IMR-90 (cell line): ENCODE measurements around the gene MTUS2. TPM values are rescaled to one million over a fixed set of nuclear protein-coding genes. Genes with fewer than 3 reads are reported as not detected.

Source experiments
- ATAC-seq: fragments of 200-7000 bp; cut with Tn5 transposase; 2 replicates; pipeline ENCODE4 v1.9.1; 2020; ENCODE audit warnings: low read depth, mild to moderate bottlenecking, moderate library complexity
- BruUV-seq: library from RNA; stranded (reverse); fragments of 400-500 nt; replicated peaks from 2 replicates; lab custom pipeline; 2021; lab: Mats Ljungman, UMichigan
- CTCF ChIA-PET: fragments of 300-600 bp; formaldehyde crosslinking; extraction: SDS; loops from one replicate; lab custom pipeline; 2021; ENCODE audit warnings: antibody characterized with exemption; lab: Yijun Ruan, JAX
- POLR2A ChIA-PET: fragments of 300-600 bp; sonication (Branson Sonifier 250); formaldehyde crosslinking; loops from one replicate; lab custom pipeline; 2022; ENCODE audit warnings: antibody characterized with exemption; ENCODE audit not compliant: unreplicated experiment; lab: Charles Lee
- DNase-seq: peaks from one replicate; pipeline ENCODE4 v3.0.0; 2013
- H2AFZ ChIP-seq: replicated peaks from 2 replicates; pipeline ENCODE3; 2013; ENCODE audit warnings: low read length, mild to moderate bottlenecking; ENCODE audit not compliant: poor library complexity
- H2AK5ac ChIP-seq: 2 replicates; pipeline ENCODE4 v1.6.1; 2013; ENCODE audit warnings: low read depth, low read length, inconsistent platforms
- H2AK9ac ChIP-seq: replicated peaks from 2 replicates; pipeline ENCODE3; 2013; ENCODE audit warnings: mild to moderate bottlenecking, low read depth, low read length, moderate library complexity; ENCODE audit not compliant: poor library complexity
- H2BK120ac ChIP-seq: 2 replicates; pipeline ENCODE4 v1.6.1; 2013; ENCODE audit warnings: low read depth, low read length, inconsistent platforms
- H2BK15ac ChIP-seq: 3 replicates; pipeline ENCODE4 v1.6.1; 2013; ENCODE audit warnings: low read depth, low read length, inconsistent platforms
- H2BK20ac ChIP-seq: 2 replicates; pipeline ENCODE4 v1.6.1; 2013; ENCODE audit warnings: low read depth, mild to moderate bottlenecking, inconsistent platforms, low read length, moderate library complexity
- H2BK5ac ChIP-seq: 2 replicates; pipeline ENCODE4 v1.6.1; 2013; ENCODE audit warnings: mild to moderate bottlenecking, low read depth, low read length, inconsistent platforms; ENCODE audit not compliant: poor library complexity, severe bottlenecking
- H3K14ac ChIP-seq: replicated peaks from 2 replicates; pipeline ENCODE4 v1.6.1; 2013; ENCODE audit warnings: low read depth, low read length, inconsistent platforms
- H3K18ac ChIP-seq: 2 replicates; pipeline ENCODE4 v1.6.1; 2013; ENCODE audit warnings: low read depth, low read length, control low read depth
- H3K23ac ChIP-seq: 2 replicates; pipeline ENCODE4 v1.6.1; 2013; ENCODE audit warnings: low read depth, low read length, inconsistent platforms
- H3K27ac ChIP-seq: 2 replicates; pipeline ENCODE4 v1.5.1; 2013; ENCODE audit warnings: mild to moderate bottlenecking, control low read depth, low read length; ENCODE audit not compliant: insufficient read depth
- H3K27me3 ChIP-seq: 2 replicates; pipeline ENCODE4 v1.6.1; 2013; ENCODE audit warnings: low read length; ENCODE audit not compliant: control insufficient read depth, insufficient read depth
- H3K36me3 ChIP-seq: 2 replicates; pipeline ENCODE4 v1.6.1; 2013; ENCODE audit warnings: low read length, mixed read lengths; ENCODE audit not compliant: control insufficient read depth, insufficient read depth
- H3K4ac ChIP-seq: 2 replicates; pipeline ENCODE4 v1.6.1; 2013; ENCODE audit warnings: low read depth, low read length, inconsistent platforms
- H3K4me1 ChIP-seq: 2 replicates; pipeline ENCODE4 v1.6.1; 2013; ENCODE audit warnings: low read length, mixed read lengths; ENCODE audit not compliant: control insufficient read depth, insufficient read depth
- H3K4me2 ChIP-seq: 2 replicates; pipeline ENCODE4 v1.6.1; 2013; ENCODE audit warnings: low read depth, mild to moderate bottlenecking, control low read depth, low read length, moderate library complexity
- H3K4me3 ChIP-seq: 2 replicates; pipeline ENCODE4 v1.5.1; 2013; ENCODE audit warnings: low read depth, mild to moderate bottlenecking, control low read depth, low read length, moderate library complexity; ENCODE audit not compliant: insufficient read depth
- H3K56ac ChIP-seq: 2 replicates; pipeline ENCODE4 v1.6.1; 2013; ENCODE audit warnings: low read length, inconsistent platforms; ENCODE audit not compliant: insufficient read depth; ENCODE audit errors: extremely low read depth
- H3K79me1 ChIP-seq, 2 experiments: 2 replicates each; pipeline ENCODE4 v1.6.1; 2013; ENCODE audit warnings: low read length in 2 of 2, inconsistent platforms in 1 of 2, low read depth in 1 of 2
- H3K9ac ChIP-seq: 2 replicates; pipeline ENCODE4 v1.6.1; 2013; ENCODE audit warnings: low read depth, low read length, control low read depth
- H3K9me1 ChIP-seq: 2 replicates; pipeline ENCODE4 v1.6.1; 2013; ENCODE audit warnings: low read length, inconsistent platforms; ENCODE audit not compliant: insufficient read depth
- H3K9me3 ChIP-seq: 2 replicates; pipeline ENCODE4 v1.6.1; 2013; ENCODE audit warnings: low read length; ENCODE audit not compliant: control insufficient read depth, insufficient read depth
- H4K20me1 ChIP-seq: 2 replicates; pipeline ENCODE4 v1.6.1; 2013; ENCODE audit warnings: low read length, inconsistent platforms; ENCODE audit not compliant: insufficient read depth
- H4K5ac ChIP-seq: 2 replicates; pipeline ENCODE4 v1.6.1; 2013; ENCODE audit warnings: mild to moderate bottlenecking, low read depth, low read length, control low read depth
- H4K8ac ChIP-seq, 2 experiments: 2 replicates each; pipeline ENCODE4 v1.6.1; 2013; ENCODE audit warnings: low read depth in 2 of 2, low read length in 2 of 2, control low read depth in 1 of 2, inconsistent platforms in 1 of 2
- H4K91ac ChIP-seq: 2 replicates; pipeline ENCODE4 v1.6.1; 2013; ENCODE audit warnings: low read depth, low read length, inconsistent platforms; ENCODE audit not compliant: insufficient read depth
- CEBPB ChIP-seq: IDR thresholded peaks from 2 replicates; pipeline ENCODE4 v1.6.1; 2012; ENCODE audit warnings: low read depth, low read length, improper control_type of control experiment
- CHD1 ChIP-seq: IDR thresholded peaks from 2 replicates; pipeline ENCODE4 v1.6.1; 2012; ENCODE audit warnings: low read depth, low read length, improper control_type of control experiment
- ELK1 ChIP-seq: fragments of 150-350 bp; IDR thresholded peaks from 2 replicates; pipeline ENCODE4 v1.6.1; 2016; ENCODE audit warnings: low read depth, mild to moderate bottlenecking, low read length, moderate library complexity, borderline replicate concordance
- MAFK ChIP-seq: IDR thresholded peaks from 2 replicates; pipeline ENCODE4 v1.6.1; 2012; ENCODE audit warnings: low read depth, low read length, improper control_type of control experiment
- MXI1 ChIP-seq: IDR thresholded peaks from 2 replicates; pipeline ENCODE4 v1.6.1; 2012; ENCODE audit warnings: low read depth, mild to moderate bottlenecking, low read length, moderate library complexity, borderline replicate concordance
- RCOR1 ChIP-seq: IDR thresholded peaks from 2 replicates; pipeline ENCODE4 v1.6.1; 2012; ENCODE audit warnings: mild to moderate bottlenecking, low read length, improper control_type of control experiment; ENCODE audit not compliant: insufficient replicate concordance
- RFX5 ChIP-seq: IDR thresholded peaks from 2 replicates; pipeline ENCODE4 v1.8.0; 2012; ENCODE audit warnings: low read depth, mild to moderate bottlenecking, low read length, moderate library complexity
- WGBS, 2 experiments: methylation state at CpG; one replicate each; pipeline versions ENCODE4 v1.1.5 to v1.1.7; 2013; ENCODE audit warnings: missing lambda C conversion rate in 2 of 2; ENCODE audit not compliant: insufficient read length in 1 of 2; ENCODE audit errors: extremely low coverage in 2 of 2; 5-methylcytosine and 5-hydroxymethylcytosine counted together
- dilution Hi-C: fragments of 300-500 bp; cut with HindIII; formaldehyde crosslinking; loops from one replicate; pipeline ENCODE4 v1.14.3; 2018; ENCODE audit warnings: low sequenced_read_pairs; ENCODE audit not compliant: unreplicated experiment
- in situ Hi-C: fragments of 300-500 bp; cut with MboI; formaldehyde crosslinking; loops from 3 replicates; pipeline ENCODE4 v1.14.3; 2019; ENCODE audit warnings: low sequenced_read_pairs, inconsistent platforms, mixed read lengths
- intact Hi-C: fragments of 100-400 bp; cut with micrococcal nuclease; formaldehyde crosslinking; loops from 2 replicates; pipeline ENCODE4 v1.10.0; 2022
- polyA plus RNA-seq, 3 experiments: library from polyadenylated mRNA; depleted of rRNA; stranded (reverse); fragments of >200 nt; gene quantifications; 2 replicates each; pipeline ENCODE4 v1.2.3, GENCODE V29; 2012; ENCODE audit warnings: low replicate concordance in 1 of 3
- total RNA-seq: library from RNA; depleted of rRNA; stranded (reverse); fragments of >200 nt; gene quantifications from 2 replicates; pipeline ENCODE4 v1.2.3, GENCODE V29; 2012

The MTUS2 gene
- total and polyA plus RNA-seq, 2 of the 4 experiments (the other 2 are of a cell fraction): under 0.01 to 0.02 TPM

GRCh38 chr13:29118471-29118870, 298.3 kb downstream of the MTUS2 start:
- Histone ChIP-seq H3K56ac (no peak overlapping the region), H4K20me1 (no peaks in the 10 kb centered on the region), H2AK5ac (no peak overlapping the region), H3K27ac (no peak overlapping the region), H2BK15ac (no peak overlapping the region), H3K9me1 (no peaks in the 10 kb centered on the region), H4K91ac (no peak overlapping the region), H4K5ac (no peak overlapping the region), H3K9me3 (peaks cover 13% of the 10 kb centered on the region), H3K23ac (no peak overlapping the region), H4K8ac (no peak overlapping the region), H3K4me1 (no peaks in the 10 kb centered on the region), H3K27me3 (no peaks in the 10 kb centered on the region), H2BK120ac (no peak overlapping the region), H2BK5ac (no peak overlapping the region), H3K36me3 (no peaks in the 10 kb centered on the region), H3K14ac (no peak overlapping the region), H3K9ac (no peak overlapping the region), H2AFZ (no peak overlapping the region), H3K4me2 (no peak overlapping the region), H3K79me1 (no peaks in the 10 kb centered on the region), H2BK20ac (no peak overlapping the region), H3K18ac (no peak overlapping the region), H2AK9ac (no peak overlapping the region), H3K4me3 (no peak overlapping the region), H3K4ac (no peak overlapping the region)
- POLR2A ChIA-PET: no interaction called here
- in situ Hi-C loops (no loop called here), dilution Hi-C loops (no loop called here), intact Hi-C loops (no loop called here)
- DNase-seq (no peak), ATAC-seq (no peak)
- WGBS, 2 experiments: no CpG with 5 or more reads among the region's 1 CpG
- CTCF ChIA-PET: no interaction called here
- no TSS peak for BruUV-seq
- TF ChIP-seq MAFK: no peak
- TF ChIP-seq RCOR1: no peak
- TF ChIP-seq RFX5: no peak
- TF ChIP-seq MXI1: no peak
- TF ChIP-seq CEBPB: no peak
- TF ChIP-seq CHD1: no peak
- TF ChIP-seq ELK1: no peak
